Measurements from ENCODE around the gene TMEM45A. TPM values are rescaled to one million over a fixed set of nuclear protein-coding genes. Genes with fewer than 3 reads are reported as not detected.

Gene TMEM45A
- polyA plus RNA-seq, 1 of the 3 experiments (the other 2 are of a cell fraction) = 6.4 TPM

DNA sequence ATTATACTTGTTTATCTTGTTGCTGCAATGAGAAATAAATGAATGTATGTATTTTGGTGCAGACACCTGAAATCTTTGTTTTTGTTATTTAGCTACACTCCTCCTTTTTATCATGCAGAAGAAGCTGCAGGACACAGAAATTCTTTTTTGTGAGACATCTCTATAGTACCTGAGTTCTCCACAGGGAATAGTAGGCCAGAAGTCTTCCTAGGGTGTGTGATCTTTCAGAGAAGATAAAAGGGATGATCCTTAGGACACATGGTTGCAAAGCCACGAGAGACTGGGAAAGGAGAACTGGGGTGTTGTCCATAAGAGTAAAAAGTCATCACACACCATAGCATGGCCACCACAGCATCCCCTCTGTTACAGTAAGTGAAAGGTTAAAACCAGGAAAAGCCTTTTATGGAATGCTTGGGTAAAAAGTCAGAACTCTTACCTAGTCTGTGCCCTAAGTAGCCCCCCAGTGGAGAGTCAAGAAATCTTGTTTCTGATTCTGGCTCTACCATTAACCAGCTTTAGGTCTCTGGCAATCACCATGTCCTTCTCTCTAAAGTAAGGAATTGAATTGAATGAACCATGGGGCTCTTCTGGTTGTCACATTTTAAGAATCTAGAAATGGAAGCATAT is 85.1 kb downstream of the TMEM45A start (continued):
- TF ChIP-seq PBX3 (IDR thresholded peaks at IDR 0.05) (no peak), FOSL2 (IDR thresholded peaks at IDR 0.05; ENCODE audit: borderline replicate concordance, low read depth) (no peak), GABPA (IDR thresholded peaks at IDR 0.05; ENCODE audit: low read depth) (no peak), YY1 (IDR thresholded peaks at IDR 0.05; ENCODE audit: low read depth) (no peak)

DNA sequence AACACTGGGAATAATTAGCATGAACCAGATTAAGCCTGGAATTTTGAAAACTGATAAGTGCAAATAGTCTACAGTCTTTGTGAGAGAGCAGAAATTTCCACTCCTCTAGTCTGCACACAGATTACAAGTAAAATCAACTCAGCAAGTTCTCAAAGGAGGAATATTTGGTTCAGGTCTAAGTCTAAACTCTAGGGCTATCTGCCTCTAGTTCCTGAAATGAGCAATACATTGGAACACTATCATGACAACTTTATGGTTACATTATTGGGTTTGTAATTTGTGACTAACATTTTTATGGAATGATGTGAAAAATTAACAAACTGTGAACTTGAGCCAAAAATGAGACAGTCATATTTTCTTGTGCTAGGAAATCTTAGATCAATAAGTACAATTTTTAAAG is 86.2 kb downstream of the TMEM45A start:
- H3K27ac ChIP-seq (ENCODE audit: low read depth in 2 of 2, low read length in 1 of 2) = no peak overlapping the region
- H3K79me2 ChIP-seq (ENCODE audit: insufficient read depth) = no peaks in the 10 kb centered on the region
- H3K9ac ChIP-seq = no peak overlapping the region
- no peak for DNase-seq
- no peak overlapping the region for H3K4me3 ChIP-seq (ENCODE audit: low read depth in 2 of 2, low read length in 1 of 2)
- H4K20me1 ChIP-seq (ENCODE audit: insufficient read depth) = no peaks in the 10 kb centered on the region
- no peaks in the 10 kb centered on the region for H3K27me3 ChIP-seq (ENCODE audit: insufficient read depth)
- H3K9me3 ChIP-seq = no peaks in the 10 kb centered on the region
- H3K4me2 ChIP-seq = no peak overlapping the region
- H3K9me2 ChIP-seq = no peaks in the 10 kb centered on the region
- no peaks in the 10 kb centered on the region for H3K36me3 ChIP-seq (replicated peaks in 1 of 2; ENCODE audit: control insufficient read depth in 1 of 2, insufficient read depth in 2 of 2, low read length in 1 of 2)
- no peaks in the 10 kb centered on the region for H3F3A ChIP-seq (replicated peaks; ENCODE audit: insufficient read depth)
- H2AFZ ChIP-seq (ENCODE audit: low read depth) = no peak overlapping the region
- no peaks in the 10 kb centered on the region for H3K4me1 ChIP-seq (ENCODE audit: control insufficient read depth in 1 of 2, insufficient read depth in 2 of 2, low read depth in 1 of 2, low read length in 1 of 2)
- no peak for TF ChIP-seq FOXJ3 (CRISPR knock-in tag; IDR thresholded peaks at IDR 0.05)
- no peak for TF ChIP-seq SMC3 (IDR thresholded peaks at IDR 0.05; ENCODE audit: low read depth, low read length)
- no peak for TF ChIP-seq NFIC (IDR thresholded peaks at IDR 0.05; ENCODE audit: borderline replicate concordance)
- no peak for TF ChIP-seq IRF3 (IDR thresholded peaks at IDR 0.05; ENCODE audit: low read depth, low read length)
- TF ChIP-seq FOXM1 (IDR thresholded peaks at IDR 0.05; ENCODE audit: low read depth) = no peak
- TF ChIP-seq PBX3 (IDR thresholded peaks at IDR 0.05) = no peak
- TF ChIP-seq RAD21 (IDR thresholded peaks at IDR 0.05; ENCODE audit: low read length) = no peak
- TF ChIP-seq, protein P1, sequence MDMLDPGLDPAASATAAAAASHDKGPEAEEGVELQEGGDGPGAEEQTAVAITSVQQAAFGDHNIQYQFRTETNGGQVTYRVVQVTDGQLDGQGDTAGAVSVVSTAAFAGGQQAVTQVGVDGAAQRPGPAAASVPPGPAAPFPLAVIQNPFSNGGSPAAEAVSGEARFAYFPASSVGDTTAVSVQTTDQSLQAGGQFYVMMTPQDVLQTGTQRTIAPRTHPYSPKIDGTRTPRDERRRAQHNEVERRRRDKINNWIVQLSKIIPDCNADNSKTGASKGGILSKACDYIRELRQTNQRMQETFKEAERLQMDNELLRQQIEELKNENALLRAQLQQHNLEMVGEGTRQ (IDR thresholded peaks at IDR 0.05; ENCODE audit: borderline replicate concordance, low read depth, low read length) = no peak
- TF ChIP-seq JUND (IDR thresholded peaks at IDR 0.05) = no peak
- TF ChIP-seq CTCF (IDR thresholded peaks at IDR 0.05) = no peak
- TF ChIP-seq MEF2A (IDR thresholded peaks at IDR 0.05; ENCODE audit: borderline replicate concordance, low read depth) = no peak
- TF ChIP-seq FOSL2 (IDR thresholded peaks at IDR 0.05; ENCODE audit: borderline replicate concordance, low read depth) = no peak
- no peak for TF ChIP-seq RCOR1 (IDR thresholded peaks at IDR 0.05; ENCODE audit: low read length)
- ChIA-PET CTCF (interaction anchor here (5.6 kb wide), 1 partner anchor 12 kb away, joined by 48 read pairs; no protein-coding TSS in a partner anchor), POLR2A (no interaction called here)
